K562 (cell line): ENCODE measurements around the gene LAMB2. TPM values are rescaled to one million over a fixed set of nuclear protein-coding genes. Genes with fewer than 3 reads are reported as not detected.

Experiments used
- ARID1B ChIP-seq: fragments of 450-650 bp; IDR thresholded peaks from 2 replicates; pipeline ENCODE4 v1.6.1; 2016; ENCODE audit warnings: antibody characterized with exemption, mild to moderate bottlenecking, inconsistent platforms
- E2F8 ChIP-seq: fragments of 450-650 bp; IDR thresholded peaks from 2 replicates; pipeline ENCODE4 v1.7.1; 2018; ENCODE audit warnings: mild to moderate bottlenecking, low read depth; ENCODE audit not compliant: partially characterized antibody
- HDAC8 ChIP-seq: fragments of 450-650 bp; IDR thresholded peaks from 2 replicates; pipeline ENCODE4 v1.6.1; 2016; ENCODE audit warnings: mild to moderate bottlenecking, missing genetic modification characterization, moderate library complexity, missing compliant biosample characterization
- HMGN3 ChIP-seq: IDR thresholded peaks from 2 replicates; pipeline ENCODE4 v1.6.1; 2011; ENCODE audit warnings: borderline replicate concordance, low read depth, mild to moderate bottlenecking, mixed read lengths, low read length; ENCODE audit not compliant: insufficient read length; ENCODE audit errors: extremely low read depth
- MYC ChIP-seq, 2 experiments: fragments of 250-450 bp in 1 of 2; sonication (Bioruptor Pico) in 1 of 2; IDR thresholded peaks; 2 replicates each; pipeline versions ENCODE4 v1.5.1 to v1.6.1; 2012 to 2021; ENCODE audit warnings: low read depth in 2 of 2, borderline replicate concordance in 1 of 2, improper control_type of control experiment in 1 of 2, low read length in 1 of 2, mild to moderate bottlenecking in 1 of 2, moderate library complexity in 1 of 2
- NFIX ChIP-seq: fragments of 250-450 bp; sonication (Bioruptor Pico); IDR thresholded peaks from 2 replicates; pipeline ENCODE4 v1.4.0; 2020; ENCODE audit warnings: low read depth, mild to moderate bottlenecking, moderate library complexity
- NFRKB ChIP-seq: fragments of 450-650 bp; IDR thresholded peaks from 2 replicates; pipeline ENCODE4 v1.6.1; 2016; ENCODE audit warnings: low read depth
- NKRF ChIP-seq: fragments of 450-650 bp; IDR thresholded peaks from 2 replicates; pipeline ENCODE4 v1.6.1; 2016; ENCODE audit warnings: borderline replicate concordance
- SLC30A9 ChIP-seq: fragments of 250-450 bp; sonication (Bioruptor Pico); IDR thresholded peaks from 2 replicates; pipeline ENCODE4 v1.8.0; 2022; ENCODE audit warnings: mild to moderate bottlenecking, moderate library complexity
- SRSF3 ChIP-seq: fragments of 200-400 bp; formaldehyde crosslinking; IDR thresholded peaks from 2 replicates; pipeline ENCODE4 v1.6.1; 2016; ENCODE audit warnings: mild to moderate bottlenecking, low read length, moderate library complexity; ENCODE audit not compliant: insufficient read depth
- THRB ChIP-seq: fragments of 450-650 bp; formaldehyde crosslinking; conservative IDR thresholded peaks from 2 replicates; pipeline ENCODE4 v1.4.0; 2022; ENCODE audit warnings: mild to moderate bottlenecking, missing genetic modification characterization
- YBX1 ChIP-seq: fragments of 450-650 bp; IDR thresholded peaks from 2 replicates; pipeline ENCODE4 v1.7.1; 2016; ENCODE audit warnings: mild to moderate bottlenecking
- ZBTB34 ChIP-seq: fragments of 250-450 bp; sonication (Bioruptor Pico); IDR thresholded peaks from 2 replicates; pipeline ENCODE4 v1.8.0; 2021; ENCODE audit warnings: mild to moderate bottlenecking, moderate library complexity
- ZNF436 ChIP-seq: fragments of 250-450, 450-650 bp; sonication (Bioruptor Pico); formaldehyde crosslinking; IDR thresholded peaks from 2 replicates; pipeline ENCODE4 v1.7.0; 2020; ENCODE audit warnings: mild to moderate bottlenecking
- polyA plus RNA-seq, 8 experiments: library from polyadenylated mRNA; depleted of rRNA in 4 of 8; stranded (reverse) in 5 of 8; unstranded in 3 of 8; fragments of >200 nt; fragmentation: Nextera tagmentation in 2 of 8; fragmentation: Illumina TruSeq in 1 of 8; extraction: Ambion mirVana in 2 of 8; extraction: Trizol in 1 of 8; gene quantifications; 2 replicates each; pipeline versions ENCODE4 v1.2.1 to v1.2.3, GENCODE V29; 2011 to 2014; ENCODE audit warnings: inconsistent platforms in 1 of 8, missing spikeins in 1 of 8
- total RNA-seq, 7 experiments: library from RNA; depleted of rRNA in 6 of 7; stranded (reverse); fragments of >200 nt in 6 of 7; fragmentation: Illumina TruSeq in 2 of 7; extraction: Trizol in 2 of 7; gene quantifications; 2 replicates each; pipeline versions ENCODE4 v1.2.1 to v1.2.3, GENCODE V29; 2011 to 2021; ENCODE audit warnings: low replicate concordance in 1 of 7

The LAMB2 gene
- total and polyA plus RNA-seq, 9 of the 15 experiments (the other 6 are each of a cell fraction or from before 2014, with no cell fraction given) = 1.4 to 26.0 (median 16.2) TPM

- TF ChIP-seq E2F8 (peak; percentile 60), SRSF3 (no peak), NFIX (CRISPR knock-in tag) (no peak), HMGN3 (peak; percentile 47), ARID1B (no peak), NKRF (0 out of 2 replicates have a peak, but pooled peaks have one; percentile 43), THRB (CRISPR knock-in tag) (no peak), YBX1 (no peak), SLC30A9 (CRISPR knock-in tag) (no peak), HDAC8 (tag) (no peak), ZBTB34 (CRISPR knock-in tag) (no peak), MYC (IDR thresholded peaks at IDR 0.05; ENCODE audit: low read depth, low read length) (peak; percentile 66; the same call in 1 of the 2 replicates), MYC (CRISPR knock-in tag; IDR thresholded peaks at IDR 0.05; ENCODE audit: borderline replicate concordance, low read depth) (no peak), NFRKB (no peak), ZNF436 (no peak)
These were observed 39.7 kb downstream of the LAMB2 start (continued) for GRCh38 chr3:49092938-49093852.
